ENCODE measurements around the gene RBL2. TPM values are rescaled to one million over a fixed set of nuclear protein-coding genes. Genes with fewer than 3 reads are reported as not detected.
"Not testable (repeated sequence)": the region's sequence is repeated elsewhere in the genome, so short reads cannot be mapped to it uniquely, and the experiment has no call there.

The RBL2 gene
- total RNA-seq, 1 donor from 2014 or later: 36.3 TPM

DNA sequence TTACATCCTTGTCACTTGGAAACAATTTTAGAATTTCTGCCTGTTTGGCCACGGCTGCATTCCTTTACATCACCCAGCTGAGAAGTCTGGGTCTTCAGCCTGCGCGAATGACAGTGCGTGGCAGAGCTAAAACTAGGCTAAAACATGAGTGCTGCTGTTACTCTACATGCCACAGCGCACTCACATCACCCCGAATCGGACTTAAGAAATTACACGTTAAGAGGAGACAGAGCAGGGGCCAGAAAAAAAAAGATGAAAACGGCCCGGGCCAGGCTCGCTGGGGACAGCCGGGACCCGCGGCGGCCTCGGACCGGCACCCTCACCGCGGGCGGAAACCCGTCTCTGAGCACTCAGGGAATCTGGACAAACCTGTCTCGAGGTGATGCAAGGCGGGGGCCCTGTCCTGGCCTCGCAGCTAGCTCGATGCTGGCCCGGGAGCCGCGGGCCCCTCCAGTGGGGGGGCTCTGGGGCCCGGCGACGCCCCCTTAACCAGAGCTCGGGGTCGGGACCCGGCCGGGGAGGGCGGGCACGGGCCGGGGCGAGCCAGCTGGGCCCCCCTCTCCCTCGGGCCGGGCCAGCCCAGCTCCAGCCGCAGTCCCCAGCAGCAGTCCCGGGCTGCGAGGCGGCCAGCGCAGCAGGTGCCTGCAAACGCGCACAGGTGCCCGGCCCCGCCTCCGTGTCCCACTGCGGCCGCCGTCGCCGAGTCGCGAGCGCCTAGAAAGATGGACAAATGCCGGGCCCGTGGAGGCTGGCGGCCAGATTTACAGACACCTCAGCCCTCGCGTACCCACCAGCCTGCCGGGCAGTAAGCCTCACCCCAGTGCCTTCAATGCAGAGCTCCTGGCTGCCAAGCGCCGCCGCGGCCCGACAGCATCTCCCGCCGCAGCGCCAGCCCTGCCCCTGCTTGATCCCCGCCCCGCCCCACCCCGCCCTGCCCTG, 68.3 kb downstream of the RBL2 start, which contains the start of gene AKTIP:
Gene AKTIP (minus strand): TSS at position 879 of the 939 bp plus-strand sequence. CDS start 2,950 bp downstream, outside the sequence.
- intact Hi-C loops (cut with DNase I): loop anchor here (2.0 kb wide), 1 partner anchor 68 kb away; the partner anchor contains the start of gene RBL2
- no peak for DNase-seq (ENCODE audit: low spot score)

DNA sequence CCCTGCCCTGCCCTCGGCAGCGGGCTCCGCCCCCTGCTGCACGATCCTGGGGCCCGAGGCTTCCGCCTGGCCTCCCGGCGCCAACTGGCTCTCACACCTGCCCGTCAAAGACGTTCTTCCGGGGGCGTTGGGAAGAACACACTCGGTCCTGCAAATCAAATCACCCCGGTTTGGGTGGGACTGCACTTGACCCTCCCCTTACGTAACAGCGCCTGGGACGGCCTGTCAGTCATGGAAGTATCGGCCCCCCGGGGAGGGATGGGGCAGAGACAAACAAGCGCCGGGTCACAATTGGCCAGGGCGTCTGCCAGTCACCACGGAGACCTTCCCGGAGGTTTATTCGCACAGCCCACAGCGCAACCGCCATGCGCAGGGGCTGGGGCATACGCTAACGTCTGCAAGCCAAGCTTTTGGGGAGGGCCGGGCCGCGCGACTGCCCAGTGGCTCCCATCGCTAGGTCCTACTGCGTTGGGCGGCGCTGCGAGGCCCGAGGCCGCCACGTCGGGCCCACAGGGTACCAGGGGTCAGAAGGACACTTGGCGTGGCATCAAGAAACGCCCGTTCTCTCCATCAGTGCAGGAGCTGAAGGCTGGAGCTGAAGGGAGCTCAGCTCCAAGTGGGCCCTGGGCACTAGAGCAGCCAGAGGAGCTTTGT, 69.1 kb downstream of the RBL2 start:
- peak; percentile 100 for DNase-seq (ENCODE audit: low spot score)
- intact Hi-C loops (cut with DNase I): loop anchor here (2.0 kb wide), 1 partner anchor 69 kb away; the partner anchor contains the start of gene RBL2

- intact Hi-C loops (cut with DNase I): loop anchor here (2.0 kb wide), 1 partner anchor 69 kb away; the partner anchor contains the start of gene RBL2
- no peak for DNase-seq (ENCODE audit: low spot score)
These were observed 69.9 kb downstream of the RBL2 start for GRCh38 chr16:53503991-53504663.

- DNase-seq (ENCODE audit: low spot score): no peak
- intact Hi-C loops (cut with DNase I): no loop called here
These were observed 70.4 kb downstream of the RBL2 start for GRCh38 chr16:53504665-53505064.

- intact Hi-C loops (cut with DNase I): no loop called here
- no peak for DNase-seq (ENCODE audit: low spot score)
These were observed 72.0 kb downstream of the RBL2 start for GRCh38 chr16:53506254-53506653.

- DNase-seq (ENCODE audit: low spot score): no peak
- intact Hi-C loops (cut with DNase I): no loop called here
These were observed 73.4 kb downstream of the RBL2 start for GRCh38 chr16:53507464-53508179.

DNA sequence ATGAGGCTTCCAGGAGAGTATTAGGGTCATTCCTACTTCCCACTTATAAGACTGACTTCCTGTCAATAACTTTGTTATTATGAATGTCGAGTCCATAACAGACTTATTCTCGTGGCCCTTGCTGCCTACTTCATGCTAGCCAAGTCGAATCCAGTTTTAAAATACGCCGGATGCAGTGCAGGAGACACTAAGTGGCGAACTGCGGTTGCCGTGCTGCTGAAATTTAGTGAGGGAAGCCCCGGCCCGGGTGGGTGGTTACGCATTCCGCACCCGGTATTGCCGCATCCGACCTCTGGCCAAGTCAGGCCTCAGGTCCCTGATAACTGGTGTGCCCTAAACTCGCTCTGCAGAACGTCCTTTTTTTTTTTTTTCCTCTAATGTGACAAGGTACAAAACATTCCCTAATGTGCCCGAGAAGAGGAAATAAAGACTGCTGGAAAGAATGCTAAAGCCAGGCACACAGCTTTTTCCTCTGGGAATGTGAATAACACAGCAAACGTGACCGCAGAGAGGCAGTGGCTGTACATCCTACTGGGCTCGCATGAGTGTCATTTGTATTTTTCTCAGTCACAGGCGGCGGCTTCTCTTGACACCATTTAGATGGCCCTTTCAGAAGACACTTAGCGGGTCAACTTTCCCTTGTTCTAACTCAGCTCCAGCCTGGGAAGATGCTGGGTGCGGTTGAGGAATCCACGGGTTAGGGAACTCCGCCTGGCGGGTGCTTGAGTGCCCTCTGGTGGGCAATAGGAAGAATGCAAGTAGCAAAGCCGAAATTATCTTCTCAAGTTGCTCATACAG, 75.8 kb downstream of the RBL2 start:
- intact Hi-C loops (cut with DNase I): no loop called here
- DNase-seq (ENCODE audit: low spot score): peak; percentile 90

DNA sequence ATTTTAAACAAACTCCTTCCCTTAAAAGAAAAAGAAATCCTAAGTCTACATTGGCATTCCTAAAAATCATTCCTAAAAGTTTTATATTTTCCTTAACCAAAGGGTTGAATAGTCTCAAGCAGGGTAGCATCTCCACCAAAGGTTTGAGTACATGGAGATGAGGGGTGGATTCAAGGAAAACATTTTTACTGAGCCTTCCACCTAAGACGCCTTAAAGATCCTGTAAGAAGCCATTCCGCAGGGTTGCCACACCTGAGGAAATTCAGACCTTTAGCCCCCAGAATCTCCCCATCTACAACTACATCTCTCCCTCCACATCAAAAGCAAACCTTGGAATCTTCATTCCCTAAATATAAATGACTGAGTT, 76.4 kb downstream of the RBL2 start:
- no peak for DNase-seq (ENCODE audit: low spot score)
- intact Hi-C loops (cut with DNase I): no loop called here

DNA sequence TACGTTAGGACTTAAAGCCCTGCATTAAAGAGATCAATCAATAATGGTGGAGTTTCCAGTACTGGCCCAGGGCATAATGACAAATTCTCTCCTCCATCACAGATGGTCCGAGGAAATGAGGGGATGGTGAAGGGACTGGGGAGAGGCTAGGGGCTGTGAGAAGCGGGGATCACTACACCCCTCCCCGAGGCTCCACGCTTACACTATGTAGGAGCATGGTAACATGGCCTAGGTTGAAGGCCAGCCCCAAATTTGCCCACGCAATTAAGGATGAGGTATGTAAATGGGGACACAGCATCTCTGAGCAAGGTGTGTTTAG, 76.8 kb downstream of the RBL2 start:
- intact Hi-C loops (cut with DNase I): no loop called here
- DNase-seq (ENCODE audit: low spot score): no peak

- DNase-seq (ENCODE audit: low spot score): no peak
These were observed 77.4 kb downstream of the RBL2 start for GRCh38 chr16:53511403-53512280.

GRCh38 chr16:53512795-53513194, 78.5 kb downstream of the RBL2 start:
- DNase-seq (ENCODE audit: low spot score); intact Hi-C loops (cut with DNase I): not testable (repeated sequence)

More at GRCh38 chr16:53511403-53512280, 77.4 kb downstream of the RBL2 start:
- intact Hi-C loops (cut with DNase I): no loop called here

GRCh38 chr16:53515259-53515658, 81.0 kb downstream of the RBL2 start:
- intact Hi-C loops (cut with DNase I): no loop called here
- no peak for DNase-seq (ENCODE audit: low spot score)

DNA sequence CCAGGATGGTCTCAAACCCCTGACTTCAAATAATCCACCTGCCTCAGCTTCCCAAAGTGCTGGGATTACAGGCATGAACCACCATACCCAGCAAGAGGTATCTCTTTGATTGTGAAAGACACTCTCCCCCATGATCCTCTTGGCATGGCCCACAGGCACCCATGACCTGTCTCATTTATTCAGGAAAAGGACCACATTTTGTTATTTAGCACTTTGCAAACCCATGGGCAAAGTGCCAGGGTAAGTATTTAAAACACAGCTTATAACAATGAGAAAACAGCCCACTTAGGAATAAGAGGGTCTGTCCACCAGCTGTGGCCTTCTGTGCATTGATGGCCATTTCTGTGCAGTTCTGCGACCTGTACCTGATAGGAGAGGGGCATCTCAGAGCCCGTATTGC, 81.5 kb downstream of the RBL2 start:
- intact Hi-C loops (cut with DNase I): no loop called here
- DNase-seq (ENCODE audit: low spot score): no peak

DNA sequence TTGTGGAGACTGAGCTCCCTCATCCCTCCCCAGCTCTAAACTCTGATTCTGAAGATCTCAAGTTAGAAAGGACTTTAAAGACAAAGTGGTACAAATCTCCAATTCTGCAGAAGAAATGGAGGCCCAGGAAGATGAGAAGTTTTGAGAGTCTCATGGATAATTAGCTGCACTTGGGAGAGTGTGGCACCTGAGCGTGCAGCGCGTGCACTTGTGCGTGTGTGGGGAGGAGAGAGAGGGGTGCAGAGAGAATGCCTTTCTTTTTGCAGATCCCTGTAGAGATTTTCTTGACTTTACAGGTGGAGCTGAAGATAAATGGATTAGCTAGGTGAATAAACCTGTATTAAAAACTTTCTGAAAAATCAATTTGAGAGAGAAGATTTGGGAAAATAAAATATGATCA, 83.6 kb downstream of the RBL2 start:
- DNase-seq (ENCODE audit: low spot score): no peak
- intact Hi-C loops (cut with DNase I): no loop called here

- intact Hi-C loops (cut with DNase I): no loop called here
- DNase-seq (ENCODE audit: low spot score): peak; percentile 91
These were observed 84.5 kb downstream of the RBL2 start for GRCh38 chr16:53518550-53519416.

- intact Hi-C loops (cut with DNase I): no loop called here
These were observed 85.3 kb downstream of the RBL2 start for GRCh38 chr16:53519417-53520091.

More at GRCh38 chr16:53519417-53520091, 85.3 kb downstream of the RBL2 start:
- DNase-seq (ENCODE audit: low spot score): no peak

Measured in cardiac septum (tissue), 1 donor.